HEK293 (cell line): ENCODE measurements around the gene EXOC2.

Experiments used
- CTCF ChIA-PET: fragments of 350-600 bp; formaldehyde crosslinking; extraction: SDS; loops from one replicate; lab custom pipeline; 2021; ENCODE audit warnings: antibody characterized with exemption; lab: Yijun Ruan, JAX
- POLR2A ChIA-PET: fragments of 300-600 bp; formaldehyde crosslinking; extraction: SDS; loops from one replicate; lab custom pipeline; 2020; ENCODE audit warnings: antibody characterized with exemption, inconsistent platforms; lab: Yijun Ruan, JAX
- H3K27ac ChIP-seq: fragments of 200-500 bp; sonication (Bioruptor generic); 2 replicates; pipeline ENCODE4 v1.5.1; 2014; ENCODE audit warnings: low read depth, low read length, control low read depth, inconsistent platforms; ENCODE audit errors: extremely low read depth
- H3K36me3 ChIP-seq, 2 experiments: fragments of 200-500 bp in 1 of 2; sonication (Bioruptor generic) in 1 of 2; 1 replicate in 1 of 2; 2 replicates in 1 of 2; pipeline ENCODE4 v1.5.1; 2014 to 2017; ENCODE audit warnings: inconsistent platforms in 2 of 2, low read length in 2 of 2; ENCODE audit not compliant: control insufficient read depth in 2 of 2, insufficient read depth in 1 of 2
- H3K4me1 ChIP-seq: fragments of 200-500 bp; sonication (Bioruptor generic); 2 replicates; pipeline ENCODE4 v1.5.1; 2014; ENCODE audit warnings: mild to moderate bottlenecking, low read length, inconsistent platforms; ENCODE audit not compliant: control insufficient read depth, insufficient read depth
- H3K4me3 ChIP-seq: 2 replicates; pipeline ENCODE4 v1.5.1; 2011; ENCODE audit warnings: low read depth, mild to moderate bottlenecking, control low read depth, low read length, moderate library complexity
- H3K9me3 ChIP-seq: fragments of 200-500 bp; sonication (Bioruptor generic); 2 replicates; pipeline ENCODE4 v1.5.1; 2014; ENCODE audit warnings: low read depth, low read length, inconsistent platforms; ENCODE audit not compliant: control insufficient read depth, insufficient read depth
- GLIS2 ChIP-seq: fragments of 450-650 bp; formaldehyde crosslinking; IDR thresholded peaks from 2 replicates; pipeline ENCODE4 v1.5.1; 2016; ENCODE audit warnings: missing biosample characterization, missing genetic modification characterization
- OSR2 ChIP-seq: fragments of 450-650 bp; formaldehyde crosslinking; IDR thresholded peaks from 2 replicates; pipeline ENCODE4 v1.5.1; 2016; ENCODE audit warnings: missing biosample characterization, missing genetic modification characterization
- ZBTB6 ChIP-seq: fragments of 450-650 bp; formaldehyde crosslinking; IDR thresholded peaks from 2 replicates; pipeline ENCODE4 v1.5.1; 2017; ENCODE audit warnings: missing biosample characterization, missing genetic modification characterization
- ZFHX2 ChIP-seq: fragments of 450-650 bp; formaldehyde crosslinking; conservative IDR thresholded peaks from 2 replicates; pipeline ENCODE4 v1.5.1; 2016; ENCODE audit warnings: missing biosample characterization, missing genetic modification characterization
- ZNF140 ChIP-seq: fragments of 450-650 bp; formaldehyde crosslinking; IDR thresholded peaks from 2 replicates; pipeline ENCODE4 v1.5.1; 2016; ENCODE audit warnings: missing biosample characterization, missing genetic modification characterization
- ZNF169 ChIP-seq: fragments of 450-650 bp; formaldehyde crosslinking; IDR thresholded peaks from 2 replicates; pipeline ENCODE4 v1.5.1; 2016; ENCODE audit warnings: missing biosample characterization, missing genetic modification characterization
- ZNF175 ChIP-seq: fragments of 450-650 bp; formaldehyde crosslinking; IDR thresholded peaks from 2 replicates; pipeline ENCODE4 v1.5.1; 2016; ENCODE audit warnings: missing biosample characterization, missing genetic modification characterization
- ZNF184 ChIP-seq: fragments of 450-650 bp; IDR thresholded peaks from 2 replicates; pipeline ENCODE4 v1.5.1; 2018; ENCODE audit warnings: missing biosample characterization, mild to moderate bottlenecking, missing genetic modification characterization
- ZNF302 ChIP-seq: fragments of 450-650 bp; formaldehyde crosslinking; IDR thresholded peaks from 2 replicates; pipeline ENCODE4 v1.5.1; 2016; ENCODE audit warnings: missing biosample characterization, missing genetic modification characterization, low read depth
- ZNF433 ChIP-seq: fragments of 450-650 bp; formaldehyde crosslinking; IDR thresholded peaks from 2 replicates; pipeline ENCODE4 v1.5.1; 2016; ENCODE audit warnings: missing biosample characterization, missing genetic modification characterization, low read depth
- ZNF48 ChIP-seq: fragments of 450-650 bp; formaldehyde crosslinking; IDR thresholded peaks from 2 replicates; pipeline ENCODE4 v1.5.1; 2016; ENCODE audit warnings: missing biosample characterization, missing genetic modification characterization
- ZNF548 ChIP-seq: fragments of 450-650 bp; formaldehyde crosslinking; IDR thresholded peaks from 2 replicates; pipeline ENCODE4 v1.5.1; 2016; ENCODE audit warnings: missing biosample characterization, missing genetic modification characterization
- ZNF670 ChIP-seq: fragments of 450-650 bp; formaldehyde crosslinking; IDR thresholded peaks from 2 replicates; pipeline ENCODE4 v1.5.1; 2016; ENCODE audit warnings: missing biosample characterization, missing genetic modification characterization, low read depth
- ZNF830 ChIP-seq: fragments of 450-650 bp; IDR thresholded peaks from 2 replicates; pipeline ENCODE4 v1.5.0; 2018; ENCODE audit warnings: missing biosample characterization, missing genetic modification characterization, low read depth, mild to moderate bottlenecking, moderate library complexity
- TF ChIP-seq, protein P1 (sequence below): fragments of 450-650 bp; formaldehyde crosslinking; IDR thresholded peaks from 2 replicates; pipeline ENCODE4 v1.5.1; 2016; ENCODE audit warnings: missing biosample characterization, missing genetic modification characterization, borderline replicate concordance
- TF ChIP-seq, protein P2 (sequence below): fragments of 450-650 bp; formaldehyde crosslinking; IDR thresholded peaks from 2 replicates; pipeline ENCODE4 v1.5.1; 2016; ENCODE audit warnings: missing biosample characterization, missing genetic modification characterization

The EXOC2 gene

DNA sequence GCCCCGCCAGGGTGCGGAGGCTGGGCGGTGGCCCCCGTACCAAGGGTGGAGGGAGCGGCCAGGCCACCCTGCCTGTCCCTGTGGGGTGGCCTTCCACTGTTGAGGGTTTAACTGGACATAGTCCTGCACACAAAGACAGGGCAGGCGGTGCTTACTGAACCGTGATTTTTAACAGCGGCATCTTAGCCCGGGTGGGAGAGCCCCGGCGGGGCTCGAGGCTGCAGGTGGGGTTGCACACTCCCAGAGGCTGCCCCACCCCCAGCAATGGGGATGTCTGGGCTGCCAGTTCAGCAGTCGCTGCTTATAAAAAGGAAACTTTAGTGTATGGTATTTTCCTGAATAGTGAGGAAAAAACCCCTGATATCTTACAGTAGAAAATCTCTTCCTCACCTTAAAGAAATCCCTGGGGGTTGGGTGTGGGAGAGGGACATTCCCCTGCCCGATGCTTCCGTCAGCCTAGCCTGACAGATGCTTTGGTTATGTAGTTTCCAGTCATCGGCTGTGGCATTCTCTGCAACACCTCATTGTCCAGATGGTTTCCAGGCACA is 222.0 kb downstream of the EXOC2 start (continued):
- no peak for TF ChIP-seq ZNF433 (tag by site-specific recombination)

GRCh38 chr6:470051-470900 is 222.7 kb downstream of the EXOC2 start:
- Histone ChIP-seq H3K9me3 (no peaks in the 10 kb centered on the region), H3K4me1 (no peaks in the 10 kb centered on the region), H3K27ac (no peak overlapping the region), H3K4me3 (no peak overlapping the region), H3K36me3 (no peaks in the 10 kb centered on the region)
- peak; percentile 59; the same call in 1 of the 2 replicates for TF ChIP-seq ZBTB6 (tag by site-specific recombination)
- TF ChIP-seq ZNF830 (tag by site-specific recombination) = no peak
- POLR2A ChIA-PET = no interaction called here
- CTCF ChIA-PET = no interaction called here

DNA sequence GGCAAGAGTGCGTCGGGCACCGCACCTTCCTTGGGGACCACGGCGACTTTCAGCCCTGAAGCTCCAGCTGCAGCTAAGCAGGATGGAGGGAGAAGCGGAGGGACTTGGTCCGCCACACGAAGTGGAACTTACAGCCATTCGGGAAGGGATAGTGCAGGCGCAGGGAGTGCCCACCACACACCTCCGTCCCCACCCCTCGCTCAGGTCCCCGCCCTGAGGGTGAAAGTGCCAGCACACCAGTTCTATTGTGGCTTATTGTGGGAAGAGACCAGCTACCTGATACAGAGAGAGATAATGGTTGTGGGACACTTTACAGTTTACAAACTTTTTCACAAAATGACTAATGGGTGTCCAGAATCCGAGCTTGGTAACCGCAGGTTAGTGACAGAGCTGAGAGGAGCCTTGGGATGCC is 225.3 kb downstream of the EXOC2 start:
- ChIA-PET POLR2A (no interaction called here), CTCF (interaction anchor here (0.6 kb wide), 1 partner anchor 117 kb away, joined by 3 read pairs; no protein-coding TSS in a partner anchor)
- Histone ChIP-seq H3K9me3 (no peaks in the 10 kb centered on the region), H3K4me3 (no peak overlapping the region), H3K36me3 (no peaks in the 10 kb centered on the region), H3K4me1 (no peaks in the 10 kb centered on the region), H3K27ac (no peak overlapping the region)
- TF ChIP-seq ZNF140 (tag by site-specific recombination) = no peak
- no peak for TF ChIP-seq ZNF48 (tag by site-specific recombination)

- Histone ChIP-seq H3K36me3 (no peaks in the 10 kb centered on the region), H3K27ac (no peak overlapping the region), H3K9me3 (no peaks in the 10 kb centered on the region), H3K4me1 (no peaks in the 10 kb centered on the region), H3K4me3 (no peak overlapping the region)
- ChIA-PET POLR2A (no interaction called here), CTCF (interaction anchor here (0.6 kb wide), 1 partner anchor 117 kb away, joined by 3 read pairs; no protein-coding TSS in a partner anchor)
- TF ChIP-seq ZNF302 (tag by site-specific recombination) (no peak), ZFHX2 (no peak), ZNF548 (tag by site-specific recombination) (no peak), ZNF670 (tag by site-specific recombination) (no peak), GLIS2 (no peak), ZNF175 (tag by site-specific recombination) (no peak), ZNF184 (no peak), ZNF169 (tag by site-specific recombination) (no peak), OSR2 (no peak)
- TF ChIP-seq, protein P1, sequence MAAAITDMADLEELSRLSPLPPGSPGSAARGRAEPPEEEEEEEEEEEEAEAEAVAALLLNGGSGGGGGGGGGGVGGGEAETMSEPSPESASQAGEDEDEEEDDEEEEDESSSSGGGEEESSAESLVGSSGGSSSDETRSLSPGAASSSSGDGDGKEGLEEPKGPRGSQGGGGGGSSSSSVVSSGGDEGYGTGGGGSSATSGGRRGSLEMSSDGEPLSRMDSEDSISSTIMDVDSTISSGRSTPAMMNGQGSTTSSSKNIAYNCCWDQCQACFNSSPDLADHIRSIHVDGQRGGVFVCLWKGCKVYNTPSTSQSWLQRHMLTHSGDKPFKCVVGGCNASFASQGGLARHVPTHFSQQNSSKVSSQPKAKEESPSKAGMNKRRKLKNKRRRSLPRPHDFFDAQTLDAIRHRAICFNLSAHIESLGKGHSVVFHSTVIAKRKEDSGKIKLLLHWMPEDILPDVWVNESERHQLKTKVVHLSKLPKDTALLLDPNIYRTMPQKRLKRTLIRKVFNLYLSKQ = no peak
- TF ChIP-seq, protein P2, sequence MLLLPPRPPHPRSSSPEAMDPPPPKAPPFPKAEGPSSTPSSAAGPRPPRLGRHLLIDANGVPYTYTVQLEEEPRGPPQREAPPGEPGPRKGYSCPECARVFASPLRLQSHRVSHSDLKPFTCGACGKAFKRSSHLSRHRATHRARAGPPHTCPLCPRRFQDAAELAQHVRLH (tag by site-specific recombination) = no peak
Measured at GRCh38 chr6:467111-467510, 225.8 kb downstream of the EXOC2 start.
